Subcutaneous abdominal adipose tissue (tissue), 5 donors: Measurements from ENCODE around the gene NDST4.

Experiments
- H3K27ac ChIP-seq: one replicate; pipeline ENCODE4 v1.7.0; 2013; ENCODE audit warnings: low read depth, mild to moderate bottlenecking, inconsistent platforms, low read length, moderate library complexity
- H3K27me3 ChIP-seq, 5 donors: one replicate each; pipeline ENCODE4 v1.7.0; 2013; ENCODE audit warnings: low read length in 5 of 5, inconsistent platforms in 1 of 5; ENCODE audit not compliant: control insufficient read depth in 5 of 5, insufficient read depth in 4 of 5
- H3K36me3 ChIP-seq, 5 donors: one replicate each; pipeline ENCODE4 v1.7.0; 2013; ENCODE audit warnings: low read length in 5 of 5; ENCODE audit not compliant: control insufficient read depth in 5 of 5, insufficient read depth in 5 of 5
- H3K4me1 ChIP-seq, 5 donors: one replicate each; pipeline ENCODE4 v1.7.0; 2013; ENCODE audit warnings: low read length in 5 of 5, mild to moderate bottlenecking in 3 of 5, moderate library complexity in 1 of 5; ENCODE audit not compliant: control insufficient read depth in 5 of 5, insufficient read depth in 5 of 5
- H3K4me3 ChIP-seq, 5 donors: one replicate each; pipeline ENCODE4 v1.7.0; 2013; ENCODE audit warnings: low read length in 5 of 5, low read depth in 1 of 5
- H3K9ac ChIP-seq, 5 donors: one replicate each; pipeline ENCODE4 v1.7.0; 2013; ENCODE audit warnings: low read length in 5 of 5, mild to moderate bottlenecking in 4 of 5, moderate library complexity in 3 of 5
- H3K9me3 ChIP-seq, 5 donors: one replicate each; pipeline ENCODE4 v1.7.0; 2013; ENCODE audit warnings: low read length in 5 of 5; ENCODE audit not compliant: control insufficient read depth in 5 of 5
- donor health status: healthy.
- donor health status: healthy.
- donor health status: healthy.
- donor health status: healthy.
- donor health status: healthy.

Gene NDST4

DNA sequence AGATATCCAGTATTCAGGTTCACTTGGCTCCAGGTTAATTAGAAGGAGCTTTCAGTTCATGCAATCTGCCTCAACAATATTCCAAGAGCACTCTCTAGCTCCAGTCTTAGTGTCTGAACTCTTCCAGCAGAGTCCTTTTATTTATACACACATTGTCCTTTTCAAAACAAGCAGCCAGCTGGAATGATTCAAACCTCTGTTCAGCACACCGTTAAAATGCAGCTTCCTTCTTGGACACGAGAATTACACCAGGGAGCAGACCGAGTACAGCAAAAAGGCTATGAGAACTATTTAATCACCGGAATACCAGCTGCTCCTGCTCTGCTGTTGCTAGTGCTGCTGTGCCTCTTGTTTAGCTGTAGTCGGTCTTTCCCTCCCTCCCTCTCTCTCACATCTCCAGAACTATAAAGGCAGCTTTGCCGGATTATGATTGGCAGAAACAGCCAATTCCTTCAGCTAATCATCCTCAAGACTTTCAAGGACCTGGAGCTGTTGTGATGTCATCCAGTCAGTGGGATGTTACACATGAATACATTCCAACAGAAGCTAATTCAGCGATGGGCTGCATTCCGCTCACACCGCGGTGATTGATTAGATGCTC, at the start of gene NDST4:
NDST4 (minus strand) TSS at position 115 of the 601 bp plus-strand sequence. CDS start 36,584 bp downstream, outside the sequence.
- Histone ChIP-seq H3K4me3 (peak within 1 kb of the TSS in 1 of 5 donors; percentile 30), H3K9ac (no peak within 1 kb of the TSS), H3K27ac (no peak within 1 kb of the TSS), H3K27me3 (no peaks in the 10 kb centered on the region), H3K9me3 (no peaks in the 10 kb centered on the region), H3K4me1 (no peaks in the 10 kb centered on the region), H3K36me3 (no peaks in the 10 kb centered on the region)

DNA sequence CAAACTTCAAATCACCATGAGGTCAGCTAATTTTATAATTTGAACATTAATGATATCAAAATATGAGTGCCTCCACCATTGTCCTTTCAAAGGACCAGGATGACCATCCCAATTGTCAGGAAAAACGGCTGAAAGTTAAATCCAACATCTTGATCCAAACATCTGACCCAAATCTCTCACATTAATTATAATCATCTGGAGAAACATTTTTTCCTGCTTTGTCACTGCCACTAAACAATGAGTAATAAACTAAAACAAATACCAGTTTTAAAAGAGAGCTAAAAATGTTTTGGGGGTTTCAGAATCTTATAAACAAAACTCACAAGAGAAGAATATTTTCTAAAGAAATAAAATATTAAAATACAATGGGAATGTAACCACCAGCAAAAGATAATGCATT, 45.7 kb upstream of the NDST4 start:
- Histone ChIP-seq H3K4me3 (no peak overlapping the region), H3K9ac (no peak overlapping the region), H3K4me1 (peaks cover 0 to 5% (median 2%) of the 10 kb centered on the region in 5 donors), H3K27me3 (no peaks in the 10 kb centered on the region), H3K9me3 (no peaks in the 10 kb centered on the region), H3K36me3 (no peaks in the 10 kb centered on the region), H3K27ac (no peak overlapping the region)

DNA sequence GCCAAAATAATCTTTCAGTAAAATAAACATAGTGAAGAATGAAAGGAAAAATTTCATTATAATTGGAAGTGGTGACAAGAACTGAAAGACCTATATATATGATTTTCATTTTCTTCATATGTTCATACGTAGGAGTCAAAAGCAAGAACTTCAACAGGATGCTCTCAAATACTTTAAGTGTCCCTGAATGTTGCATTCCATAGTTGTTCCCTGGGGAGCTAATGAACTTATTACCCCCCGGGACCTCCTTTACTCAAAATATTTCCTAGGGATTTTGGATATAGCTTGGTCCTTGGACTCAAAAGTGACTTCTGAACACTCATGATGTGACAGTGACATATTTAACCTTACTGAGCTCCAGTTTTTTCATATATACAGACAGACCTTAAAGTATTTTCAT, 44.9 kb upstream of the NDST4 start:
- H3K27me3 ChIP-seq: no peaks in the 10 kb centered on the region
- H3K27ac ChIP-seq: no peak overlapping the region
- no peaks in the 10 kb centered on the region for H3K36me3 ChIP-seq
- no peaks in the 10 kb centered on the region for H3K9me3 ChIP-seq
- no peak overlapping the region for H3K4me3 ChIP-seq
- no peak overlapping the region for H3K9ac ChIP-seq
- peaks cover 0 to 5% (median 2%) of the 10 kb centered on the region in 5 donors for H3K4me1 ChIP-seq

DNA sequence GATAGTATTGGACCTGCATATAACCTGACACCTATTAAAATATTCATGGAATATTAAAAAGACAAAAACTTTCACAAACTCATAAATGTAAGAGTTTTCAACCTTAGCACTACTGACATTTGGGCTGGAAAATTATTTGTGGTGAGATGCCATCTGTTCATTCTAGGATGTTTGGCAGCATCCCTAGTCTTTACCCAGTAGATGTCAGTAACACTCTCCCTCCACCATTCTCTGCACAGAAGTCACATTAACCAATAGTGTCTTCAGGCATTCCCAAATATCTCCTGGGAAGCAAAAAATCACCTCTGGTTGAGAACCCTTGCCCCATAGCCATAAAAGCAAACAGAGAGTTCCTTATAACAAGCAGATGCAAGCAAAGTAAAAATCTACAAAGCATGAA, 41.4 kb upstream of the NDST4 start:
- Histone ChIP-seq H3K36me3 (no peaks in the 10 kb centered on the region), H3K9me3 (no peaks in the 10 kb centered on the region), H3K4me3 (no peak overlapping the region), H3K9ac (no peak overlapping the region), H3K27me3 (no peaks in the 10 kb centered on the region), H3K27ac (no peak overlapping the region), H3K4me1 (peaks cover 0 to 5% (median 2%) of the 10 kb centered on the region in 5 donors)

DNA sequence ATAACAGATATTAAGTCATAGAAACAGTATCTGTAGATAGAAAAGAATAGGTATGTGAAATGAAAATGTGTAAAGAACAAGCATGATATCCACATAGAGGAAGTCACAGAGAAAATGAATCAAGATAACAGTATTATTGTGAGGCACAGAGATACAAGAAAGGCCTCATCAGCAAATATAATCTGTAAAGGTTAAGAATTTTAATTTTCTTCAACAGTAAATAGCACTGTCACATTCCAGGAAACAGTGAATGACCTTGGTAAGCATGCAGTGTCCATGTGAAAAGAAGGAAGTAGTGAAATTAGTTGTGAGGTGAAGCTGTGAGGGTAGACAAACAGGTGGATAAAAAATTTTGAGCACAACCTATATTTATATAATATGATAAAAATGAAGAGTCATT, 39.5 kb upstream of the NDST4 start:
- H3K4me3 ChIP-seq: no peak overlapping the region
- H3K4me1 ChIP-seq: peaks cover 0 to 5% (median 2%) of the 10 kb centered on the region in 5 donors
- no peaks in the 10 kb centered on the region for H3K36me3 ChIP-seq
- no peaks in the 10 kb centered on the region for H3K9me3 ChIP-seq
- H3K9ac ChIP-seq: no peak overlapping the region
- no peak overlapping the region for H3K27ac ChIP-seq
- H3K27me3 ChIP-seq: no peaks in the 10 kb centered on the region

DNA sequence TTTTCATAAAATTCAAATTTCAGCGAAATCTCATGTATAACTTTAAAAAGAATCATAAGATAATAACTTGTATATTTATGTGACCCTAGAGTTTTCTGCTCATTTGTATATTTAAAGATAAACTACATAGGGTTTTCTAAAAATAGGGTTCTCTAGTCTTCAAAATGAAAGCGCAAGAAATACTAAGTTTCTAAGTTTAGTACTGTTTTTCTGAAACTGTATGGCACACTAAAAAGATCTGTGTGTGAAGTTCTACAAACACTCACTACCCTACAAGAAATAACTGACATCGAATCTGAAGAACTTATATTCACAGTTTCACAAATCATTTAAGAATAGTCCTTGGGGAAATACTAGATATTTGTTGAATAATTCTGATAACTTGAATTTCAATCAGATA, 38.7 kb upstream of the NDST4 start:
- H3K27ac ChIP-seq: no peak overlapping the region
- H3K9ac ChIP-seq: no peak overlapping the region
- H3K9me3 ChIP-seq: no peaks in the 10 kb centered on the region
- peaks cover 0 to 5% (median 2%) of the 10 kb centered on the region in 5 donors for H3K4me1 ChIP-seq
- no peaks in the 10 kb centered on the region for H3K36me3 ChIP-seq
- no peak overlapping the region for H3K4me3 ChIP-seq
- H3K27me3 ChIP-seq: no peaks in the 10 kb centered on the region

DNA sequence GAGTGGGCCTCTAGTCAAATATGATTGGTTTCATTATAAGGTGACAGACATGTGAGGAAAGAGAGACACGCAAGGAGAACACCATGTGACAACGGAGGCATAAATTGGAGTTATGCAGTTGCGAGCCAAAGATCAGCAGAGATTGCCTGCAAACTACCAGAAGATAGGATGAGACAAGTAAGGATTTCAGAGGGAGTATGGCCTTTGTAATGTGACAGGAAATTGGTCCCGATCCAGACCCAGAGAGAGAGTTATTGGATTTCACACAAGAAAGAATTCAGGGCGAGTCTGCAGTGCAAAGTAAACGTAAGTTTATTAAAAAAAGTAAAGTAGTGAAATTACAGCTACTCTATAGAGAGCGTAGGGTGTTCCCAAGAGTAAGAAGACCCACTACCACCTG, 35.7 kb upstream of the NDST4 start:
- H3K9me3 ChIP-seq: no peaks in the 10 kb centered on the region
- H3K4me3 ChIP-seq: no peak overlapping the region
- no peak overlapping the region for H3K9ac ChIP-seq
- no peaks in the 10 kb centered on the region for H3K4me1 ChIP-seq
- no peaks in the 10 kb centered on the region for H3K36me3 ChIP-seq
- no peaks in the 10 kb centered on the region for H3K27me3 ChIP-seq
- no peak overlapping the region for H3K27ac ChIP-seq

DNA sequence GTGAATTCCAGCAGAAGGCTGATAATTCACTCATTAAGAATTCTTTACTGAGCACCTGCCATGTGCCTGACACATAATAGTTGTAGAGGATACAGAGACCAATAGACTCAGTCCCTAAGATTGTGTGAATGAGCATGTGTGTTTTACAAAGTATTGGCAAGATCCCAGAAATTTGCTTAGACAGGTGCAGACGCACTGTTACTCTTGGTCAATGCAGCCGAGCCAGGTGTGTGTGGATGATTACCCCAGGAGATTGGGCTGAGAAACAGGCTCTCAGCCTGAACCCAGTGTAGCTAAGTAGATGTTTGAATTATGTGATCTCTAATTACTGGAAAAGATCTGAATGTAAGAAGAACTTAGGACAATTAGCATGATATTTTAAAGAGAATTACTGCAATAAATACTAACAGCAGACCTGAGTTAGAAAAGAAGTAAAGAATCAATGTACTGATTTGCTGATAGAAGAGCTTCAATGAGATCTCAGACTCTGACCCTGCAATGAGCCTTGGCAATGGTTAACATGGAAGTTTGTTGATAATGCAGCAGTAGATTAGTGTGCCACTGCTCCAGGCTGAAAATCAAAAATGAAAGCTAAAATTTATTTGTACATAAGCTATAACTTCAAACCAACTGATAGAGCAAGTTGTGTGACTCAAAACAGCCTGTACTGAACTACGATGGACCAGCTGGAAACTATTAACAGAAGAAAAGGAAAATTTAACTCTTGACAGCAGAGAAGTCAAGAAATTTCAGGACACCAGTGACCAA, 32.2 kb upstream of the NDST4 start:
- H3K4me3 ChIP-seq: no peak overlapping the region
- H3K27me3 ChIP-seq: no peaks in the 10 kb centered on the region
- no peak overlapping the region for H3K27ac ChIP-seq
- H3K4me1 ChIP-seq: no peaks in the 10 kb centered on the region
- H3K36me3 ChIP-seq: no peaks in the 10 kb centered on the region
- H3K9me3 ChIP-seq: no peaks in the 10 kb centered on the region
- no peak overlapping the region for H3K9ac ChIP-seq

DNA sequence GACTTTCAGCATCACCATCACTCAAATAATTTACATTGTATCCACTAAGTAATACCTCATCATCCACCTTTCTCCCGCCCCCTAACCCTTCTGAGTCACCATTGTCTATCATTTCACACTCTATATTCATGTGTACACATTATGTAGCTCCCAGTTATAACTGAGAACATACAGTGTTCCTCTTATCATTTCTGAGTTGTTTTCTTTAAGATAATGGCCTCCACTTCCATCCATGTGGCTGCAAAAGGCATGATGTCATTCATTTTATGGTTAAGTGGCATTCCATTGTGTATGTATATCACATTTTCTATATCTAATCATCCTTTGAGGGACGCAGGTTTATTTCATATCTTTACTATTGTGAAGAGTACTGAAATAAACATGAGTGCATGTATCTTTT, 14.6 kb upstream of the NDST4 start:
- Histone ChIP-seq H3K4me1 (no peaks in the 10 kb centered on the region), H3K27ac (no peak overlapping the region), H3K36me3 (no peaks in the 10 kb centered on the region), H3K27me3 (no peaks in the 10 kb centered on the region), H3K9me3 (no peaks in the 10 kb centered on the region), H3K9ac (no peak overlapping the region), H3K4me3 (no peak overlapping the region)

DNA sequence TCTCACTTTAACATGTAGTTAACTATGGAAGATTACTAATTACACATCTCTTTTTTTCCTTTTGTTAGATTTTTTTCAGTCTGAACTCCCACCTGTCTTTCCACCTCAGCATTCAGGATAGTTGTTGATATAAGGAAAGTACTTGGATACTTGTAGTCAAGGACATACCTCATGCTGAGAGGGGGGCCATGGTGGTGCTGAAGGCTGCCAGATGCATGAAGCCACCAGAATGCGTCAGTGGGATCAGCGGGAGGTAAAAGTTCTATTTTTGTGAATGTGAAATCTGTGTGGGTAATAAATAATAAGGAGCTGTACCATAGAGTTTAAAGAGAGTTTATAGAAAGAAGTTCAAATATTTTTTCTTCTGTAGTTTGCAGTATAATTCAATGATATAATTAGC, 13.1 kb upstream of the NDST4 start:
- H3K4me3 ChIP-seq: no peak overlapping the region
- no peaks in the 10 kb centered on the region for H3K4me1 ChIP-seq
- no peak overlapping the region for H3K27ac ChIP-seq

More for the DNA sequence above, 13.1 kb upstream of the NDST4 start:
- H3K27me3 ChIP-seq: no peaks in the 10 kb centered on the region
- no peaks in the 10 kb centered on the region for H3K9me3 ChIP-seq
- H3K9ac ChIP-seq: no peak overlapping the region
- no peaks in the 10 kb centered on the region for H3K36me3 ChIP-seq
